Panc1 (cell line): ENCODE results near the gene TRPM6. TPM values are rescaled to one million over a fixed set of nuclear protein-coding genes. Genes with fewer than 3 reads are reported as not detected.

Experiments used
- ATAC-seq: fragments of 200-7000 bp; cut with Tn5 transposase; 2 replicates; pipeline ENCODE4 v1.9.1; 2020; ENCODE audit warnings: mild to moderate bottlenecking, moderate library complexity
- BruUV-seq: library from RNA; stranded (reverse); fragments of 400-500 nt; replicated peaks from 2 replicates; lab custom pipeline; 2021; lab: Mats Ljungman, UMichigan
- CTCF ChIA-PET: fragments of 300-600 bp; sonication (Branson Sonifier 250); formaldehyde crosslinking; loops from one replicate; lab custom pipeline; 2022; ENCODE audit warnings: antibody characterized with exemption; lab: Charles Lee
- POLR2A ChIA-PET: fragments of 300-600 bp; sonication (Branson Sonifier 250); formaldehyde crosslinking; loops from one replicate; lab custom pipeline; 2022; ENCODE audit warnings: antibody characterized with exemption; lab: Charles Lee
- DNase-seq: peaks from one replicate; pipeline ENCODE4 v3.0.0-alpha.2; 2010; ENCODE audit warnings: low read depth, low spot score
- H3K27ac ChIP-seq: 2 replicates; pipeline ENCODE4 v1.5.1; 2011; ENCODE audit warnings: mild to moderate bottlenecking, low read length, inconsistent platforms
- H3K27me3 ChIP-seq: fragments of 200-500 bp; sonication (Bioruptor generic); 2 replicates; pipeline ENCODE4 v1.6.0; 2014; ENCODE audit warnings: low read length, inconsistent platforms; ENCODE audit not compliant: control insufficient read depth, insufficient read depth
- H3K36me3 ChIP-seq: fragments of 200-500 bp; sonication (Bioruptor generic); 2 replicates; pipeline ENCODE4 v1.5.1; 2014; ENCODE audit warnings: inconsistent platforms, mild to moderate bottlenecking, low read length, moderate library complexity; ENCODE audit not compliant: control insufficient read depth, insufficient read depth
- H3K4me1 ChIP-seq: 2 replicates; pipeline ENCODE4 v1.5.1; 2011; ENCODE audit warnings: inconsistent platforms, mild to moderate bottlenecking, low read length, moderate library complexity; ENCODE audit not compliant: control insufficient read depth, insufficient read depth
- H3K4me3 ChIP-seq, 2 experiments: 2 replicates each; pipeline ENCODE4 v1.5.1; 2011 to 2012; ENCODE audit warnings: low read depth in 2 of 2, low read length in 2 of 2, mild to moderate bottlenecking in 2 of 2, inconsistent platforms in 1 of 2, moderate library complexity in 1 of 2
- H3K9me3 ChIP-seq: fragments of 200-500 bp; sonication (Bioruptor generic); 2 replicates; pipeline ENCODE4 v1.5.1; 2014; ENCODE audit warnings: low read depth, mild to moderate bottlenecking, inconsistent platforms, low read length, moderate library complexity; ENCODE audit not compliant: control insufficient read depth, insufficient read depth
- CTCF ChIP-seq: fragments of 450-650 bp; IDR thresholded peaks from 2 replicates; pipeline ENCODE4 v1.5.1; 2017; ENCODE audit warnings: mild to moderate bottlenecking
- POLR2AphosphoS5 ChIP-seq: IDR thresholded peaks from 2 replicates; pipeline ENCODE4 v1.6.1; 2012; ENCODE audit warnings: mild to moderate bottlenecking, low read depth, low read length, moderate library complexity
- REST ChIP-seq, 2 experiments: IDR thresholded peaks; 2 replicates each; pipeline ENCODE4 v1.6.1; 2011 to 2012; ENCODE audit warnings: low read depth in 2 of 2, control low read depth in 1 of 2, low read length in 1 of 2, mild to moderate bottlenecking in 1 of 2, moderate library complexity in 1 of 2; ENCODE audit not compliant: insufficient read depth in 1 of 2
- SIN3A ChIP-seq: IDR thresholded peaks from 2 replicates; pipeline ENCODE4 v1.6.1; 2012; ENCODE audit warnings: low read depth, mild to moderate bottlenecking, low read length, moderate library complexity, borderline replicate concordance; ENCODE audit not compliant: insufficient read depth
- TCF7L2 ChIP-seq: IDR thresholded peaks from 2 replicates; pipeline ENCODE4 v1.6.1; 2011; ENCODE audit warnings: mild to moderate bottlenecking, low read depth, low read length, inconsistent platforms
- in situ Hi-C: cut with HindIII; loops from 2 replicates; pipeline ENCODE4 v1.10.0; 2016; ENCODE audit warnings: low sequenced_read_pairs, low pct_unique_long_range_greater_than_20kb
- intact Hi-C: fragments of 100-400 bp; cut with micrococcal nuclease; formaldehyde crosslinking; loops from one replicate; pipeline ENCODE4 v1.10.0; 2022; ENCODE audit not compliant: unreplicated experiment
- total RNA-seq: library from RNA; stranded (reverse); gene quantifications from one replicate; pipeline ENCODE4 v1.2.1, GENCODE V29; 2021; ENCODE audit not compliant: unreplicated experiment

Gene TRPM6
- total RNA-seq, 1 experiment from 2014 or later = 0.05 TPM

DNA sequence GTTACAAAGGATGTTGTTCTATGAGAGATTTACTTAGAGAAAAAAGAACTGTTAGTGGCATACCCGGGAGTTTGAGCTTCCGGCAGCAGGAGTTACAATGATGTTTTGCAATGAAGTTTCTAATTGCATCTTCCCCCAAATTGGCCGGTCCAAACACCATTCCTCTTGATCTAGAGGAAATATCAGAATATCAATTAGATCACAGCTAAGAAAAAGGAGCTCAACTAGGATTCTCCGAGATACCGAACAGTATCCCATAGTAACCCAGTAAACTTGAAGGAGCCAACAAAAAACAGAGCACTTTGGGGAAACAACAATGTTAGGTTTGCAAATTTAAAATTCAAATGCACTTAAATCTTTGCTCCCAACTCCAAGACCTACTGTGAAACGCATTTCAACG, 159.5 kb downstream of the TRPM6 start:
- in situ Hi-C loops (no loop called here), intact Hi-C loops (no loop called here)
- no peaks in the 10 kb centered on the region for H3K36me3 ChIP-seq
- no peaks in the 10 kb centered on the region for H3K4me1 ChIP-seq
- CTCF ChIA-PET = no interaction called here
- H3K27me3 ChIP-seq = no peaks in the 10 kb centered on the region
- no peaks in the 10 kb centered on the region for H3K9me3 ChIP-seq
- TF ChIP-seq CTCF (no peak), POLR2AphosphoS5 (no peak), TCF7L2 (no peak), REST (IDR thresholded peaks at IDR 0.05; ENCODE audit: insufficient read depth in 1 of 2, low read depth in 2 of 2, low read length in 1 of 2) (no peak), SIN3A (no peak)
- no peak overlapping the region for H3K4me3 ChIP-seq
- ATAC-seq (no peak), DNase-seq (no peak)
- no TSS peak for BruUV-seq
- no peak overlapping the region for H3K27ac ChIP-seq
- POLR2A ChIA-PET = no interaction called here

GRCh38 chr9:74726581-74726980, 161.1 kb downstream of the TRPM6 start:
- Histone ChIP-seq H3K9me3 (no peaks in the 10 kb centered on the region), H3K4me3 (no peak overlapping the region), H3K36me3 (no peaks in the 10 kb centered on the region), H3K27ac (no peak overlapping the region), H3K4me1 (no peaks in the 10 kb centered on the region), H3K27me3 (no peaks in the 10 kb centered on the region)
- TF ChIP-seq POLR2AphosphoS5 = no peak
- no peak for TF ChIP-seq SIN3A
- TF ChIP-seq REST (IDR thresholded peaks at IDR 0.05; ENCODE audit: insufficient read depth in 1 of 2, low read depth in 2 of 2, low read length in 1 of 2) = no peak
- no peak for TF ChIP-seq TCF7L2
- TF ChIP-seq CTCF = no peak
- ATAC-seq (no peak), DNase-seq (no peak)
- intact Hi-C loops (no loop called here), in situ Hi-C loops (no loop called here)
- ChIA-PET POLR2A (no interaction called here), CTCF (no interaction called here)
- BruUV-seq = no TSS peak
